GM18499 (cell line): ENCODE measurements around the gene RGS6.

Experiments
- ATAC-seq: cut with Tn5 transposase; IDR thresholded peaks from one replicate; pipeline ENCODE4 v1.9.1; 2021; ENCODE audit warnings: moderate number of reproducible peaks; ENCODE audit not compliant: insufficient read depth, unreplicated experiment

RGS6 gene

DNA sequence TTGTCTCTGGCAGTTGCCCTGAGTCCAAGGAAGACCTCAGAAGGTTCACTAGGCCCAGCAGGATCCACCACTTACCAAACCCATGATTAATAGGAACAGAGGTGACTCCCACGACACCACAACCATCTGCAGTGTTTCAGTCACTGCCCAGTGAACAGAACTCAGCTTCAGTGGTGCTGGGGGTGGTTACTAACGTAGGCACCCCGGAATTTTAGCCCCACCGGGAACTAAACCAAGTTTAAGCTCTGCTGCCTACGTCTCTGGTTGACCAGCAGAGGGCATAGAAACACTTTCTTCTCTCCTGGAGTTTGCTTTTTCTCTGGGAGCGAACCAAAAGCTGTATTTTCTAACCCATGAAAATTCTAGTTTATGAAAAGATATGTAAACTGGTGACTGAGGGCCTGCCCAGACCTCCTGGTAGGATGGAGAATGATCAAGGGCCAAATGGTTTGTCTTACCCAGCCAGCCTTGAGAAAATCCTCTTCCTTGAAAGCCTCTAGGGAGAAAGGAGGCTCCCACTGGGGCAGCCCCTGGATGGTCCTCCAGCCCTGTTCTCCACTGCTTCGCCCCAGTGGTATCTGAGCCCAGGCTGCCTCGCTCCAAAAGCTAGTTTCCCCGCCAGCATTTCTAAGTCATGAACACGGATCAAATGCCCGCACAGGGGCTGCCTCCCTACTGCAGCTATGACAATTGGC, 581.9 kb downstream of the RGS6 start:
- no peak for ATAC-seq

DNA sequence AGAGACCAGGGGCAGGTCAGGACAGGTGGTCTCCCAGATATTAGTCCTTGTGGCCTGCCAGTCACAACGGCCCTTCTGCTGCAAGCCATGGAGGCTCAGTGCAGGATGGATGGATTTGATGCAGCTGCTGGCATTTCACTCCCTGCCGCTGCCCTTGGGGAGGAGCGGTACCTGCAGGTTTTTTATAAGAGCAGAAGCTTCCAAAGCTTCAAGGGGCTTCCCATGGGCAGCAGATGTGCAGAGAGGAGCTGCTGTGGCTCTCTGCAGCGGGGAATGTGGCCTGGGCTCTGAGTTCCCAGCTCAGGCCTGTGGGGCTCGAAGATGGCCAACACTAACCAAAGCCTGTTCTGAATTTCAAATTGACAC, 582.4 kb downstream of the RGS6 start:
- no peak for ATAC-seq

DNA sequence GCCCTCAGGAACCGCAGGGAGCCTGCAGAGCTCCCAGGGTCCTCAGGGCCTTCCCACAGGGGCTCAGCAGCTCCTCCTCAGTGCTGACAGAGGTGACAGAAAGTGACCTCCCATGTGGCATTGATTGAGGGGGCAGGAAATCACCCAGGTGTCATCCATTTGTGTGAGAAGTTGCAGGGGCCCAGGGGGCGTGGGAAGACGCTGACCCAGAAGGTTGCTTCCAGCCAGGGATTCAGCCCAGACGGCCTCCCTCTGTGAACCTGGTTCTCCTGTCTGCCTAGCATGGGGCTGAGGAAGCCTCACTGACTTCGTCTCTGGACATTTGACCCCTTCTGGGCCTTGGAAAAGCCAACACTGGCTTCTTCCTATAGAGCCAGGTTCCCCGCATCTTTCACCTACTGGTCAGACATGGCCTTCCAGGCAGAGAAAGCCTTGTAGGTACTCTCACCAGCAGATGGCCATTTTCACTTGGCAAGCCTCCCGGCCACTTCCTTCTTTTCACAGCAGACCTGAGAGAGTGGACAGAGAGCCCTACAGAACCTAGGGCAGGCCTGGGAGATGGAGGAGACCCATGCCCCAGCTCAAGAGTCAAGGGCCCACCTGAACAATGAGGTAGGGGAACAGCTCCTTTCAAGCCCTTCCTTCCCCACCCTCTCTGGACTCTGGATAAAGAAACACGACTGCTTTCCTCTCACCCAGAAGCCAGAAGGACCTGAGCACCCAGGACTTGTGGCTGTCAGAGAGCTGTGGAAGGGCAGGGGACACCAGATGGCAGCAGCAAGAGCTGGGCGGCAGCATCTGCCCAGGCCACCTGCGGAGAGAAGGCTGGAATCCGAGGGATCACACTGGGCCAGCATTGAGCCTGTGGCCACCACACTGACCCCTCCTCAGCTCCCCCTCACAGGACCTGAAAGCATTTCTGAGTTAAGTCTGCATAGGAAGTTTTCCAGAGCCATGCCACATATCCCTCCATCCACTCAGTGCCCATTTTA, 583.8 kb downstream of the RGS6 start:
- no peak for ATAC-seq

GRCh38 chr14:72516936-72517700, 584.9 kb downstream of the RGS6 start:
- ATAC-seq = no peak

GRCh38 chr14:72517736-72518135, 585.5 kb downstream of the RGS6 start:
- ATAC-seq = no peak

- peak; percentile 51 for ATAC-seq
Measured at GRCh38 chr14:72518809-72519377, 586.7 kb downstream of the RGS6 start.

DNA sequence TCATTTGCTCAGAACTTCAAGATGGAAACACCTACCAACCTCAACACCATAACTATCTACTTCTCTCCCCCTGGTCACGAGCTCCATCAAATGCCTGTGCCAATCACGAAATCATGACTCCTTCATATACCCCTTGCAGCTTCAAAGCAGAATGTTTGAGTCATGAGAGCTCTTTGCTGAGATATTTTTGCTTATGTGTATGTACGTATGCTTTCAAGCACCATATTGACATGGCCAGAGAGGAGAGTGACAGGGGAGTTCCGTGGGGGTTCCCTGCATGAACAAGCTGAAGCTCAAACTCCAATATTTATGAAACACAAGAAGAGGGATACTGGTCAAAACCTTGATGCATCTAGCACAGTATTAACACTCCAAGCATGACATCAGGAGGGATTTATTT, 587.3 kb downstream of the RGS6 start:
- ATAC-seq = no peak

- ATAC-seq = no peak
Measured at GRCh38 chr14:72521045-72521444, 588.8 kb downstream of the RGS6 start.

- ATAC-seq = no peak
Measured at GRCh38 chr14:72521968-72522741, 589.9 kb downstream of the RGS6 start.

DNA sequence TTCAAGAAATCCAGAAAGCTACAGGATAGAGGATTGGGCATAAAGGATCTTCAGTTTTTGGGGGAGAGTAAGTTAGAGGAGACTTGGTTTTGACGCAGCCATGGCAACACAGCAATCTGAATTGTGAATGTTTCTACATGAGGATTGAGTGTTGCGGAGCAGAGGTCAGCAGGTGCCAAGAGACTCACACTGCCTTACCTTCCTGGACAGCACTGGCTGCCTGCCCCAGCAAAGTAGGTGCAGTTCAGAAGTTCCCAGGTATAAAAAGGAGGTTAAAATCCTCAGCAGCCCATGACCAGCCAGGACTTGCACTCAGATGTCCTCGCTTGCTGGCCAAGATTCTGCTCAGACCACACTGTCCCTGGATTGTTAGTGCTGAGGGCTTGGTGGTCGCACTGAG, 590.6 kb downstream of the RGS6 start:
- ATAC-seq = no peak

- ATAC-seq = no peak
Measured at GRCh38 chr14:72523424-72524294, 591.4 kb downstream of the RGS6 start.

DNA sequence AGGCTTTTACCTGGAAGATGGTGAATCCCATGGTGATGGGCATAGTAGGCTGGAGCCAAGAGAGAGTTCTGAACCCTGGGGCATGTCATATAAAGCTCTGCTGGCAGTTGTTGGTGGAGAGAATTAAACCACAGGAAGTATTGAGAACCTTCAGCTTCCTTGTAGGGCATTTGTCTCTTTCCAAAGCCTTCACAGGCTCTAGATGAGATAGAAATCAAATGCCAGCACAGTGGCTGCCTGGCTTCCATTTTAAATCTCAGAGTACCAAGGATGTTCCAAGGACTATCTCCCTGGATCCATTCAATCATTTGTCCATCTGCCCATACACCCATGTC, 592.0 kb downstream of the RGS6 start:
- ATAC-seq = no peak

DNA sequence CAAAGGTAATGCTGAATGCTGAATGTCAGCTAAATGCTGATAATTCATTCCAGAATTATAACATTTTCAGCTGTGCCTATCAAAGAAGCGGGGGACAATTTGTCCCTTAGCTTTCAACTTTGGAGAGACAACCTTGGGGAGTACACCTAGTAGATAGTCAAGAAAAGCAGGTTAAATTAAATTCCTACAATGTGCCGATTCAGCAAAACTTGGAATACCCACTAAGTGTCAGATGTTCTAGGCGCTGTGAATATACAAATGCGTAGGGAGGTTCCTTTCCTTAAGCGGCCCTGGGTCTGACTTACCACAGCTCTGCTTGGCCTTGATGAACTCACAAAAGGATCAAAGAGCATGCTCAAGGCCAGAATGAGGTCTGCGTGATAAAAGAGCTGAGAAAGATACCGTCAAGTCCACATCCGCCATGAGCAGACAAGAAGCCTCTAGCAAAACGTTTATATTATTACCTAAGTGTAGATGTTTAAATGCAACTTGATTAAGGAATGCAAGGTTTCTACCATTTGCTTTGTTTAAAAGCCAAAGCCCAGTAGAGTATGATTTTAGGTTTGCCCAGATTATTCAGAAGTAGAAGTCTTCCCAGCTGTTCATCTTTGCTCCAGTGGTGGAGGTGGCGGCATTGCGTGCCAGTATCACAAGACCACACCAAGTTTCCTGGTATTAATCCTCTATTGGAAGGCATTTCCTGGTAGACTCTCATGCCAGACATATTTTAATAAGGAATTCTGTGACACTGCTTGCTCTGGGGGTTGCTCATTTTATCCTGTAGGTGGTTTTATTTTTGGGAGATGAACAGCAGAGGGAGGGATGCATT, 593.1 kb downstream of the RGS6 start:
- ATAC-seq = no peak

DNA sequence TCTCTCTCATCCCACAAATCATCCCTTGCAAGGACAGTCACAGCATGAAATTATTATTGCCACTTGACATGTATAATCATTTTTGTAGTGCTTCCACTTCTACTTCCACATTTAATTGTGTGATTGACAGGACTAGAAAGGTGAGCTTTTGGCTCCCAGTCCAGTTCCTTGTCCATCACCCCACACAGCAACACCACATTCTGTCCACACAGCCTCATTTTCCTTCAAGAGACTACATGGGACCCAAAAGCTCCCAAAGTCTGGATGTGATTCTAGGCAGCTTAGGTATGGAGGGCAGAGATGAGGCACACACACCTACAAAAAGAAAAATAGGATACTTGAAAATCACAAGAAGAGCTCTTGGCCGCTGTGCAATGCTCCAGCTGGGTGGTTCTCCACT, 595.4 kb downstream of the RGS6 start:
- ATAC-seq = no peak

DNA sequence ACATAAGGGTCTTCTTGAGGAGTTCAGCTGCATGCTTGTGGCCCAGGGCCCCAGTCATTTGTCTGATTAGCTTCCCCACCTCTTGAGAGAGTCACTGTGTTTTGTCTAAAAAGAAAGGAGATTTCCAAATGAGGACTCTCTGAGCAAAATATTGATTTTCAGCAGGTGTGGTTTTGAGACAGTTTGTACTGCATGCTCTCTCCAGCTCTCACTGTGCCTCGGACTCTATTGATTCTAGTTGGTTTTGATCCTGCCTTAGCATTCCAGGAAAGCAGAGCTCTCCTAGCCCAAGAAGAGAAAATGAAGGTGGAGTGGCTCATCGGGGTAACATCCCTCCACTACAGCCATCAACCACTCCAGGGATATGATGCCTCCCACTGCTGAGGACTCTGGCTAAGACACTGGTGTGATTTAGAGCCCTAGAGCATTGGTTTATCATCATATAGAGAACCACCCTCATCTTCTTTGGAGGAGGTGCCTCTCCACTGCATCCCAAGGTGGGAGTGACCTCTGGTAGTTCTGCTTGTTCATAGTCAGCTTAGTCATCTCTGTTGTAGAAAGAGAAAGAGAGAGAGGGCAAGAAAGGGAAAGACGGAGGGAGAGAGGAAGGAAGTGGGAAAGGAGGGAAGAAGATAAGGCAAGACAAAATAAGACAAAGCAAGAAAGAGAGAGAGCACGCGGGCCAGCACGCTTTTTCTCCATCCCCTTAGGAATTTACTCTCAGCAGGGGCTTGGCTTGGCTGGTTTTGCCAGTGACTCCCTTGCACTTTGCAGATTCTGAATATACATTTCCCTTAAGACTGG, 596.0 kb downstream of the RGS6 start:
- ATAC-seq = no peak

DNA sequence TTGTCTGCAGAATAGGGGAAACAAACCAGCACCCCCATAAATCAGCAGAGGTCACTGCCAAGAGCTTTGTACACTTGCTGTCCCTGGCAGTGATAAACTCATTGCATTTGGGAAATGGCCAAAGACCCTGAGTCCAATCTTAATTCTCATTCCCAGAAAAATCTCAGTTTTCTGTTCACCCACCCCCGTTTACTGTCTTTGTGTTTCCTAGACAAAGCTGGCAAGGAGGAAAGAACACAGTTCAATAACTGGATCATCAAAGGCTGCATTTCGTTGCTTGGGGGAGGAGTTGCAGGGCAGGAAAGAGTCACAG, 596.6 kb downstream of the RGS6 start:
- no peak for ATAC-seq

DNA sequence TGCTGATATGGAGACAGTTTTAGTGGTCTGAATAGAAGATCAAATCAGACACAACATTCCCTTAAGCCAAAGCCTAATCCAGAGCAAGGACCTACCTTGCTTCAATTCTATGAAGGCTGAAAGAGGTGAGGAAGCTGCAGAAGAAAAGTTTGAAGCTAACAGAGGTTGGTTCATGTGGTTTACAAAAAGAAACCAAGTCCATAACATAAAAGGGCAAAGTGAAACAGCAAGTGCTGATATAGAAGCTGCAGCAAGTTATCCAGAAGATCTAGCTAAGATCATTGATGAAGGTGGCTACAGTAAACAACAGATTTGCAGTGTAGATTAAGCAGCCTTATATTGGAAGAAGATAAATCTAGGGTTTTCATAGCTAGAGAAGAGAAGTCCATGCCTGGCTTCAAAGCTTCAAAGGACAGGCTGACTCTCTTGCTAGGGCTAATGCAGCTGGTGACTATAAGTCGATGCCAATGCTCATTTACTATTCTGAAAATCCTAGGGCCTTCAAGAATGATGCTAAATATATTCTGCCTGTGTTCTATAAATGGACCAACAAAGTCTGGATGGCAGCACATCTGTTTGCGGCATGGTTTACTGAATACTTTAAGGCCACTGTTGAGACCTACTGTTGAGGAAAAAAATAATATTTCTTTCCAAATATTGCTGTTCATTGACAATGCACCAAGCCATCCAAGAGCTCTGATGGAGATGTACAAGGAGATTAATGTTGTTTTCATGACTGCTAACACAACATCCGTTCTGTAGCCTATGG, 600.6 kb downstream of the RGS6 start:
- no peak for ATAC-seq
